Measurements from ENCODE around the gene LHFPL2. TPM values are rescaled to one million over a fixed set of nuclear protein-coding genes. Genes with fewer than 3 reads are reported as not detected.

The LHFPL2 gene
- total and polyA plus RNA-seq, 2 donors (not counting 1 experiment from before 2014, with no cell fraction given) = 3.8 to 35.5 TPM

GRCh38 chr5:78587081-78587774 lies 61.3 kb downstream of the LHFPL2 start:
- Mint-ChIP-seq H3K27me3 (no peaks in the 10 kb centered on the region), H3K9me3 (ENCODE audit: insufficient read depth) (no peaks in the 10 kb centered on the region), H3K4me1 (peaks cover 7% of the 10 kb centered on the region), H3K27ac (no peak overlapping the region), H3K4me3 (no peak overlapping the region)
- no peak overlapping the region for H3K4me3 ChIP-seq (ENCODE audit: control extremely low read depth in 1 of 5, extremely low read depth in 1 of 5, insufficient read depth in 1 of 5, low read depth in 2 of 5, low read length in 4 of 5)
- no peaks in the 10 kb centered on the region for H3K79me2 ChIP-seq (ENCODE audit: control insufficient read depth, insufficient read depth, low read length)
- ChIA-PET CTCF (no interaction called here), POLR2A (interaction anchor here (0.6 kb wide), 1 partner anchor 941 kb away, joined by 8 read pairs; no protein-coding TSS in a partner anchor)
- H3K27ac ChIP-seq (ENCODE audit: low read length in 2 of 2) = no peak overlapping the region
- no peak for TF ChIP-seq EZH2 (IDR thresholded peaks at IDR 0.05; ENCODE audit: borderline replicate concordance, insufficient read depth, low read depth, low read length, poor library complexity, severe bottlenecking)
- no peak for TF ChIP-seq CTCF (IDR thresholded peaks at IDR 0.05)
- no peaks in the 10 kb centered on the region for H3K27me3 ChIP-seq (replicated peaks in 1 of 4; ENCODE audit: control extremely low read depth in 1 of 4, control insufficient read depth in 3 of 4, insufficient read depth in 4 of 4, low read length in 3 of 4)
- peaks cover 0 to 1% of the 10 kb centered on the region in 2 experiments for H3K36me3 ChIP-seq (replicated peaks in 1 of 2; ENCODE audit: control extremely low read depth in 1 of 2, control insufficient read depth in 1 of 2, extremely low read depth in 1 of 2, insufficient read depth in 2 of 2, low read length in 1 of 2)
- peaks cover 4% of the 10 kb centered on the region in 2 donors for H3K4me1 ChIP-seq (ENCODE audit: control insufficient read depth in 2 of 2, insufficient read depth in 2 of 2, low read length in 2 of 2)
- no peak for DNase-seq
- H3K9ac ChIP-seq (ENCODE audit: low read length) = no peak overlapping the region
- H4K20me1 ChIP-seq (ENCODE audit: control insufficient read depth, insufficient read depth, low read length, poor library complexity, severe bottlenecking) = no peaks in the 10 kb centered on the region
- ATAC-seq (ENCODE audit: low read depth) = no peak
- peaks cover 0 to 8% (median 0%) of the 10 kb centered on the region in 3 donors for H3K9me3 ChIP-seq (ENCODE audit: control extremely low read depth in 1 of 3, control insufficient read depth in 2 of 3, insufficient read depth in 1 of 3, low read length in 2 of 3)
- WGBS (ENCODE audit: insufficient coverage) = 100% methylated on average over 2 of the region's 4 CpGs
- intact Hi-C loops (cut with micrococcal nuclease) = no loop called here
- no peak overlapping the region for H2AFZ ChIP-seq (ENCODE audit: insufficient read depth, low read depth, low read length, poor library complexity, severe bottlenecking)
- no peak overlapping the region for H3K4me2 ChIP-seq (replicated peaks; ENCODE audit: low read depth, low read length, poor library complexity, severe bottlenecking)

- intact Hi-C loops (cut with micrococcal nuclease) = no loop called here
- Mint-ChIP-seq H3K4me3 (no peak overlapping the region), H3K9me3 (ENCODE audit: insufficient read depth) (no peaks in the 10 kb centered on the region), H3K27ac (no peak overlapping the region), H3K27me3 (no peaks in the 10 kb centered on the region), H3K4me1 (no peaks in the 10 kb centered on the region)
- Histone ChIP-seq H3K79me2 (ENCODE audit: control insufficient read depth, insufficient read depth, low read length) (no peaks in the 10 kb centered on the region), H3K27me3 (replicated peaks in 1 of 4; ENCODE audit: control extremely low read depth in 1 of 4, control insufficient read depth in 3 of 4, insufficient read depth in 4 of 4, low read length in 3 of 4) (no peaks in the 10 kb centered on the region), H3K4me2 (replicated peaks; ENCODE audit: low read depth, low read length, poor library complexity, severe bottlenecking) (no peak overlapping the region), H4K20me1 (ENCODE audit: control insufficient read depth, insufficient read depth, low read length, poor library complexity, severe bottlenecking) (no peaks in the 10 kb centered on the region), H3K36me3 (replicated peaks in 1 of 2; ENCODE audit: control extremely low read depth in 1 of 2, control insufficient read depth in 1 of 2, extremely low read depth in 1 of 2, insufficient read depth in 2 of 2, low read length in 1 of 2) (peaks cover 0 to 1% of the 10 kb centered on the region in 2 experiments), H3K4me3 (ENCODE audit: control extremely low read depth in 1 of 5, extremely low read depth in 1 of 5, insufficient read depth in 1 of 5, low read depth in 2 of 5, low read length in 4 of 5) (no peak overlapping the region), H3K27ac (ENCODE audit: low read length in 2 of 2) (no peak overlapping the region), H3K9ac (ENCODE audit: low read length) (no peak overlapping the region), H2AFZ (ENCODE audit: insufficient read depth, low read depth, low read length, poor library complexity, severe bottlenecking) (no peak overlapping the region), H3K9me3 (ENCODE audit: control extremely low read depth in 1 of 3, control insufficient read depth in 2 of 3, insufficient read depth in 1 of 3, low read length in 2 of 3) (peaks cover 0 to 8% (median 0%) of the 10 kb centered on the region in 3 donors), H3K4me1 (ENCODE audit: control insufficient read depth in 2 of 2, insufficient read depth in 2 of 2, low read length in 2 of 2) (no peaks in the 10 kb centered on the region)
- WGBS (ENCODE audit: insufficient coverage) = 82% methylated on average over 5 of the region's 6 CpGs
- POLR2A ChIA-PET = no interaction called here
- DNase-seq (no peak), ATAC-seq (ENCODE audit: low read depth) (no peak)
- CTCF ChIA-PET = no interaction called here
- TF ChIP-seq EZH2 (IDR thresholded peaks at IDR 0.05; ENCODE audit: borderline replicate concordance, insufficient read depth, low read depth, low read length, poor library complexity, severe bottlenecking) = no peak
- TF ChIP-seq CTCF (IDR thresholded peaks at IDR 0.05) = no peak
Measured at GRCh38 chr5:78586251-78586650, 62.3 kb downstream of the LHFPL2 start.
